GM19193 (cell line): ENCODE measurements around the gene GALNT9.

Experiments used
- POLR2A ChIP-seq: IDR thresholded peaks from 4 replicates; pipeline ENCODE4 v1.6.1; 2011; ENCODE audit not compliant: insufficient read depth, insufficient read length; ENCODE audit errors: extremely low read depth

The GALNT9 gene

GRCh38 chr12:132277374-132277941, 51.9 kb downstream of the GALNT9 start:
- no peak for TF ChIP-seq POLR2A

DNA sequence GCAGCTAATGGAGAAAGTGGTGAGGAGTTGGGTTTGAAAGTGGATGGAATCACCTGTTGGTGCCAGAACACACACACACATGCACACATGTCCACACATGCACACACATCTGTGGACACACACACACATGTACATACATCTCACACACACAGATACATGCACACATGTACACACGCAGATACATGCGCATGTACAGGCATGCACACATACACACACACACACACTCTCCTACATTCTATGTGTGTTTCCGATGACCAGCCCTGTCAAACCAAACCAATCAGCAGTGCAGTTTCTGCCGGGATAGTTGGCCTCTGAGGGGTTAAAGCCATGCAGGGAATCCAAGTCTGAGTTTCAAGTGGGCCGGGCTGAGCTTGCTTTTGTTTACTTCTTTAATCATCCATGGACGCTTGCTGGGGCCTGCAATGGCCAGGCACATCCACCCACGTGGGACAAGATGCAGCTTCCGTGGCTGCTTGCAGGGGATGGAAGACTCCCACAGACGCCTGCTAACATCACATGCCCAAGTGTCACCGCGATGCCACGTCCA, 52.5 kb downstream of the GALNT9 start:
- no peak for TF ChIP-seq POLR2A

DNA sequence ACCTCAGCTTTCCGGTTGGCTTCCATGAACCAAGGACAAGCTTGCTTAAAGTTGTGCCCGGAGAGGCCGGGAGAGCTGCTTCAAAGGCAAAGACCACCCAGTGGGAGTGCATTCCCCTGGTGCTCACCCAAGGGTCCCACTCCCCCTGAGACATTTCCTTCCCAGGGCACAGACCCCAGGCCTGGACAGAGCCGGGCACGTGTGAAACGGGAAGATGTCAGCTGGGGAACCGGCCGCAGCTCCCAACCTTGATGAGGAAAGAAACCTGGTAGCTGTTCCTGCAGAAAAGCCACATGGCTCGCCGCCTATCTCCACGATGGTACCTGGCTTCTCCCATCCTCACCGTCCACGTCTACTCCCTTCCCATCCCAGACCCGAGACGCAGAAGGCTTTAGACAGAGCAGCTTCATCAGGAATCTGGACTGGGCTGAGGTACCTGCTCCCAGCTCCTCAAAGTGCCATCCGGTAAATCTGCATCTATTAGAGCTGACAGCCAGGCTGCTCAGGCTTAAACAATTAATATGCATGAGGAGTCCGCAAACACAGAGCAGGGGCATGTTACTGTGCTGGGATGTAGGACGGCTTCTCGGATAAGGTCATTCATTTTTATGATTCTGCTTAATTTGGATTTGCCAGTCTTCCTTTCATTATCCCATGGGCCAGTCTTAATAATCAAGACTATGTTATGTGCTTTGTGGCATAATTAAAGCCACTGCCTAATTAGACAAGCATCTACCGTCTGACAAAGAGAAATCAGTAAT, 53.1 kb downstream of the GALNT9 start:
- TF ChIP-seq POLR2A = no peak

GRCh38 chr12:132275631-132276030, 53.8 kb downstream of the GALNT9 start:
- no peak for TF ChIP-seq POLR2A

- no peak for TF ChIP-seq POLR2A
These were observed 54.3 kb downstream of the GALNT9 start for GRCh38 chr12:132275110-132275531.

- TF ChIP-seq POLR2A = no peak
These were observed 55.4 kb downstream of the GALNT9 start for GRCh38 chr12:132273992-132274334.

- no peak for TF ChIP-seq POLR2A
These were observed 56.7 kb downstream of the GALNT9 start for GRCh38 chr12:132272711-132273110.

DNA sequence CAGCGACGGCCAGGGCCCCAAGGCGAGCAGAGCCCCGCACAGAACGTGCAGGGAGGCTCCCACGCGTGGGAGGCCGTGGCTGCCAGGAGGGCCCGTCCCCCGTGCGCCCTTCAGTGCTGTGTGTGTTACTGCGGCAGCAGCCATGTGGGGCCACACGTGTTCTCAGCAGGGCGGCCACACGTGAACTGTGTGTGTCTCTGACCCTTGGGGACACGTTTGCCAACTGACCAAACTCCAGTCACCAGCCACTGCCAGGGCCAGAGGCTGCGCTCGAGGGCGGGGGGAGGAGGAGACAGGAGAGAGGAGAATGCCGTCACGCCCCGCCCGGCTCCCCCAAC, 57.7 kb downstream of the GALNT9 start:
- no peak for TF ChIP-seq POLR2A

- no peak for TF ChIP-seq POLR2A
These were observed 58.2 kb downstream of the GALNT9 start for GRCh38 chr12:132270969-132271754.

DNA sequence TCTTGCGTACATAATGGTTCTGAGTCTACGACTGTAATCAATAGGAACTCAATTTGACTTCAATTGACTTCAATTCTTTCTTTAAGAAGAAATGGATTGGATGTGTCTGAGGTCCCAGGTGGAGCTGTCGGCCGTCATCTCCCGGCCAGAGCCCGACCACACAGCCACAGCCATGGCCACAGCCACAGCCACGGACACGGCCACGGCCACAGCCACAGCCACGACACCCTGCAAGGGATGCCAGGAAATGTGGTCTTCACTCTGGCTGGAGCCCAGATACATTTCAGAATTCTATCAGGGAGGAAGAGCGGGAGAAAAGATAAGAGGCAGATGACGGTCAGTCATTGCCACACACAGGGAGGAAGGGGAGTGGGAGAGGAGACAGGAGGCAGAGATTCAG, 58.9 kb downstream of the GALNT9 start:
- no peak for TF ChIP-seq POLR2A

GRCh38 chr12:132269271-132269968, 60.0 kb downstream of the GALNT9 start:
- TF ChIP-seq POLR2A = no peak

DNA sequence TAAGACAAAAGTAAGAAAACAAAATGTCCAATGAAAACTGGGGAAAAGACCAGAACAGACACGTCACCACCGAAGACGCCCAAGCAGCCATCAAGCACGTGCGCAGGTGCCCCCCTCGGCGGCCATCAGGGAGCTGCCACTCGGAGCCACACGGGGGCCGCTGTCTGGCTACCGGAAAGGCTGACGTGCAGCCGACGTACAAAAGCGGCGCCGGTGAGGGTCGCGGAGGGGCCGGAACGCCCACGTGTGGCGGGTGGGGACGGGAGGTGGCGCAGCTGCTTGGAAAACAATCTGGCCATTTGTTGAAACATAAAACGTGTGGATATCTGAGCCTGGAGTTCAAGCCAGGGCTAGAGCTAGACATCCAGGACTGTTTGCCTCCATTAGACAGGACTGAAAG, 60.7 kb downstream of the GALNT9 start:
- no peak for TF ChIP-seq POLR2A

GRCh38 chr12:132267873-132268272, 61.5 kb downstream of the GALNT9 start:
- no peak for TF ChIP-seq POLR2A

GRCh38 chr12:132266802-132267201, 62.6 kb downstream of the GALNT9 start:
- TF ChIP-seq POLR2A = no peak

- TF ChIP-seq POLR2A = no peak
These were observed 63.0 kb downstream of the GALNT9 start for GRCh38 chr12:132266370-132266769.
